Lower leg skin (tissue), 4 donors: ENCODE results near the gene CCL3. TPM values are rescaled to one million over a fixed set of nuclear protein-coding genes. Genes with fewer than 3 reads are reported as not detected.

Experiments used
- DNase-seq, 2 donors: peaks; one replicate each; pipeline ENCODE4 v3.0.0-alpha.2; 2019; ENCODE audit warnings: low spot score in 2 of 2
- H3K4me3 ChIP-seq: fragments of 200-600 bp; sonication (generic); 2 replicates; pipeline ENCODE4 v1.5.1; 2017; ENCODE audit warnings: mild to moderate bottlenecking, low read depth; ENCODE audit not compliant: poor library complexity, severe bottlenecking
- CTCF ChIP-seq, 3 donors: fragments of 450-650 bp; IDR thresholded peaks; one replicate each; pipeline ENCODE4 v1.5.1; 2016; ENCODE audit warnings: antibody characterized with exemption in 3 of 3, mild to moderate bottlenecking in 3 of 3, moderate library complexity in 2 of 3
- POLR2A ChIP-seq, 2 donors: fragments of 450-650 bp; IDR thresholded peaks; one replicate each; pipeline ENCODE4 v1.6.1; 2016 to 2017; ENCODE audit warnings: antibody characterized with exemption in 2 of 2, mild to moderate bottlenecking in 1 of 2, moderate library complexity in 1 of 2
- WGBS, 2 donors: methylation state at CpG; one replicate each; pipeline ENCODE4 v1.1.5; 2018; 5-methylcytosine and 5-hydroxymethylcytosine counted together
- intact Hi-C: fragments of 100-400 bp; cut with DNase I; formaldehyde crosslinking; loops from one replicate; pipeline ENCODE4 v1.15.0; 2023; ENCODE audit warnings: low total_unique reads
- total RNA-seq, 4 donors: library from RNA; depleted of rRNA; stranded (reverse); fragments of >200 nt; gene quantifications; one replicate each; pipeline ENCODE4 v1.1.0, GENCODE V29; 2016

CCL3 gene
- total RNA-seq, 4 donors from 2014 or later, result 0.79 to 2.9 TPM; not detected in 2

GRCh38 chr17:36074365-36074764 lies 15.6 kb downstream of the CCL3 start:
- intact Hi-C loops, result no loop called here
- WGBS, 2 donors, result 78 to 90% methylated on average over 1 of the region's 1 CpG
- TF ChIP-seq POLR2A (IDR thresholded peaks at IDR 0.05), result no peak
- no peak for TF ChIP-seq CTCF (IDR thresholded peaks at IDR 0.05)

GRCh38 chr17:36072431-36073121 lies 17.4 kb downstream of the CCL3 start:
- no peak overlapping the region for H3K4me3 ChIP-seq
- TF ChIP-seq CTCF (IDR thresholded peaks at IDR 0.05) (no peak), POLR2A (IDR thresholded peaks at IDR 0.05) (no peak)
- intact Hi-C loops, result no loop called here
- WGBS, 2 donors, result 39 to 41% methylated on average over 12 of the region's 12 CpGs
- DNase-seq, result no peak

More at GRCh38 chr17:36074365-36074764, 15.6 kb downstream of the CCL3 start:
- DNase-seq, result no peak
- H3K4me3 ChIP-seq, result no peak overlapping the region

- 57 to 67% methylated on average over 2 of the region's 2 CpGs for WGBS, 2 donors
- DNase-seq, result no peak
- TF ChIP-seq POLR2A (IDR thresholded peaks at IDR 0.05) (no peak), CTCF (IDR thresholded peaks at IDR 0.05) (no peak)
- H3K4me3 ChIP-seq, result no peak overlapping the region
- intact Hi-C loops, result no loop called here
These were observed 18.2 kb downstream of the CCL3 start for GRCh38 chr17:36071751-36072150.

- intact Hi-C loops, result no loop called here
- no peak for DNase-seq
- TF ChIP-seq CTCF (IDR thresholded peaks at IDR 0.05) (no peak), POLR2A (IDR thresholded peaks at IDR 0.05) (no peak)
- 64 to 73% methylated on average over 2 to 3 of the region's 3 CpGs for WGBS, 2 donors
- no peak overlapping the region for H3K4me3 ChIP-seq
These were observed 19.5 kb downstream of the CCL3 start for GRCh38 chr17:36070427-36070826.

GRCh38 chr17:36069136-36069535 lies 20.8 kb downstream of the CCL3 start:
- no peak for TF ChIP-seq CTCF (IDR thresholded peaks at IDR 0.05)
- no peak for TF ChIP-seq POLR2A (IDR thresholded peaks at IDR 0.05)
- intact Hi-C loops, result no loop called here
- DNase-seq, result no peak
- H3K4me3 ChIP-seq, result no peak overlapping the region

GRCh38 chr17:36068524-36068923 lies 21.4 kb downstream of the CCL3 start:
- intact Hi-C loops, result no loop called here

More at GRCh38 chr17:36068524-36068923, 21.4 kb downstream of the CCL3 start:
- no peak overlapping the region for H3K4me3 ChIP-seq
- TF ChIP-seq CTCF (IDR thresholded peaks at IDR 0.05) (no peak), POLR2A (IDR thresholded peaks at IDR 0.05) (no peak)
- 80 to 82% methylated on average over 3 of the region's 3 CpGs for WGBS, 2 donors
- DNase-seq, result no peak
